ENCODE data around the gene HS6ST3. TPM values are rescaled to one million over a fixed set of nuclear protein-coding genes. Genes with fewer than 3 reads are reported as not detected.
"Not testable (repeated sequence)": the region's sequence is repeated elsewhere in the genome, so short reads cannot be mapped to it uniquely, and the experiment has no call there.

HS6ST3 gene
- total RNA-seq, 1 donor from 2014 or later, result not detected

- TF ChIP-seq CTCF (IDR thresholded peaks at IDR 0.05), result no peak
- DNase-seq (ENCODE audit: extremely low spot score, unreplicated experiment), result no peak
- H3K36me3 Mint-ChIP-seq (ENCODE audit: unreplicated experiment), result no peaks in the 10 kb centered on the region
- H3K4me3 Mint-ChIP-seq (ENCODE audit: unreplicated experiment), result no peak overlapping the region
- no peaks in the 10 kb centered on the region for H3K9me3 Mint-ChIP-seq (ENCODE audit: unreplicated experiment)
- H3K27me3 Mint-ChIP-seq (ENCODE audit: unreplicated experiment), result no peaks in the 10 kb centered on the region
- H3K27ac Mint-ChIP-seq (ENCODE audit: unreplicated experiment), result no peak overlapping the region
- H3K4me1 Mint-ChIP-seq (ENCODE audit: unreplicated experiment), result no peaks in the 10 kb centered on the region
These were observed 676.4 kb downstream of the HS6ST3 start for GRCh38 chr13:96766306-96766705.

- H3K36me3 Mint-ChIP-seq (ENCODE audit: unreplicated experiment), result no peaks in the 10 kb centered on the region
These were observed 678.6 kb downstream of the HS6ST3 start for GRCh38 chr13:96768524-96768923.

GRCh38 chr13:96769874-96770273 is 680.0 kb downstream of the HS6ST3 start:
- Mint-ChIP-seq H3K4me1 (ENCODE audit: unreplicated experiment) (no peaks in the 10 kb centered on the region), H3K4me3 (ENCODE audit: unreplicated experiment) (no peak overlapping the region), H3K36me3 (ENCODE audit: unreplicated experiment) (no peaks in the 10 kb centered on the region), H3K27me3 (ENCODE audit: unreplicated experiment) (no peaks in the 10 kb centered on the region), H3K9me3 (ENCODE audit: unreplicated experiment) (no peaks in the 10 kb centered on the region), H3K27ac (ENCODE audit: unreplicated experiment) (no peak overlapping the region)
- no peak for TF ChIP-seq CTCF (IDR thresholded peaks at IDR 0.05)
- DNase-seq (ENCODE audit: extremely low spot score, unreplicated experiment), result no peak

More at GRCh38 chr13:96768524-96768923, 678.6 kb downstream of the HS6ST3 start:
- no peaks in the 10 kb centered on the region for H3K9me3 Mint-ChIP-seq (ENCODE audit: unreplicated experiment)
- H3K4me3 Mint-ChIP-seq (ENCODE audit: unreplicated experiment), result no peak overlapping the region
- no peak overlapping the region for H3K27ac Mint-ChIP-seq (ENCODE audit: unreplicated experiment)
- H3K4me1 Mint-ChIP-seq (ENCODE audit: unreplicated experiment), result no peaks in the 10 kb centered on the region
- DNase-seq (ENCODE audit: extremely low spot score, unreplicated experiment), result no peak
- TF ChIP-seq CTCF (IDR thresholded peaks at IDR 0.05), result no peak
- no peaks in the 10 kb centered on the region for H3K27me3 Mint-ChIP-seq (ENCODE audit: unreplicated experiment)

- Mint-ChIP-seq H3K4me1 (ENCODE audit: unreplicated experiment) (no peaks in the 10 kb centered on the region), H3K4me3 (ENCODE audit: unreplicated experiment) (no peak overlapping the region), H3K36me3 (ENCODE audit: unreplicated experiment) (no peaks in the 10 kb centered on the region), H3K9me3 (ENCODE audit: unreplicated experiment) (peaks cover 8% of the 10 kb centered on the region), H3K27me3 (ENCODE audit: unreplicated experiment) (no peaks in the 10 kb centered on the region), H3K27ac (ENCODE audit: unreplicated experiment) (no peak overlapping the region)
- no peak for DNase-seq (ENCODE audit: extremely low spot score, unreplicated experiment)
- no peak for TF ChIP-seq CTCF (IDR thresholded peaks at IDR 0.05)
These were observed 681.8 kb downstream of the HS6ST3 start for GRCh38 chr13:96771486-96772367.

- H3K4me1 Mint-ChIP-seq (ENCODE audit: unreplicated experiment), result no peaks in the 10 kb centered on the region
- H3K36me3 Mint-ChIP-seq (ENCODE audit: unreplicated experiment), result no peaks in the 10 kb centered on the region
- no peak for DNase-seq (ENCODE audit: extremely low spot score, unreplicated experiment)
- no peak for TF ChIP-seq CTCF (IDR thresholded peaks at IDR 0.05)
- no peak overlapping the region for H3K4me3 Mint-ChIP-seq (ENCODE audit: unreplicated experiment)
- peaks cover 8% of the 10 kb centered on the region for H3K9me3 Mint-ChIP-seq (ENCODE audit: unreplicated experiment)
- H3K27me3 Mint-ChIP-seq (ENCODE audit: unreplicated experiment), result no peaks in the 10 kb centered on the region
- no peak overlapping the region for H3K27ac Mint-ChIP-seq (ENCODE audit: unreplicated experiment)
These were observed 682.5 kb downstream of the HS6ST3 start for GRCh38 chr13:96772426-96772825.

- H3K27me3 Mint-ChIP-seq (ENCODE audit: unreplicated experiment); H3K4me3 Mint-ChIP-seq (ENCODE audit: unreplicated experiment); DNase-seq (ENCODE audit: extremely low spot score, unreplicated experiment); H3K27ac Mint-ChIP-seq (ENCODE audit: unreplicated experiment); H3K4me1 Mint-ChIP-seq (ENCODE audit: unreplicated experiment); H3K36me3 Mint-ChIP-seq (ENCODE audit: unreplicated experiment): not testable (repeated sequence)
- peaks cover 18% of the 10 kb centered on the region for H3K9me3 Mint-ChIP-seq (ENCODE audit: unreplicated experiment)
These were observed 688.4 kb downstream of the HS6ST3 start for GRCh38 chr13:96778302-96778701.
